IPS-18a (cell line): ENCODE results near the gene ARHGEF12.

ENCODE experiments used
- H3K27ac ChIP-seq: one replicate; pipeline ENCODE4 v1.5.1; 2013; ENCODE audit warnings: low read length
- H3K27me3 ChIP-seq: one replicate; pipeline ENCODE4 v1.6.1; 2013; ENCODE audit warnings: mild to moderate bottlenecking, low read length; ENCODE audit not compliant: control insufficient read depth, insufficient read depth
- H3K36me3 ChIP-seq: one replicate; pipeline ENCODE4 v1.6.1; 2013; ENCODE audit warnings: low read depth, low read length; ENCODE audit not compliant: control insufficient read depth
- H3K4me1 ChIP-seq: one replicate; pipeline ENCODE4 v1.6.1; 2013; ENCODE audit warnings: low read depth, low read length; ENCODE audit not compliant: control insufficient read depth
- H3K4me3 ChIP-seq: one replicate; pipeline ENCODE4 v1.5.1; 2013; ENCODE audit warnings: low read length
- H3K9ac ChIP-seq: one replicate; pipeline ENCODE4 v1.6.1; 2013; ENCODE audit warnings: mild to moderate bottlenecking, low read length, moderate library complexity
- H3K9me3 ChIP-seq: one replicate; pipeline ENCODE4 v1.6.1; 2013; ENCODE audit warnings: low read depth, low read length; ENCODE audit not compliant: control insufficient read depth

ARHGEF12 gene

DNA sequence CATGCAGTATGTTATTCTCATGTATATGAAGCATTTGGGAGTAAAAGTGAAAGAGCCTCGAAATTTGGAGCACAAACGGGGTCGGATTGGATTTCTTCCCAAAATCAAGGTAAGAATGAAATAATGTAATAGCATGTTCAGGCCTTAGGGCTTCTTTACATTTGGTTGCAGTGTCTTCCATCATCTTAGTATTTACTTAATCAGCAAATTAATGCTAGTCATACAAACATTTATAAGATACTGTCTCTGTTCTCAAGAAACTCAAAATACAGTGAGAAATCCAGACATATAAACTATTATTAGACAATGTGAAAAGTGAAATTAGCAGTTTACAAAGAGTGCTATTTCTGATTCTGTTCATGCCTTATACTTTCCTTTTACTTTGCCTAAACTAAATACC lies 112.0 kb downstream of the ARHGEF12 start:
- Histone ChIP-seq H3K27ac (no peak overlapping the region), H3K4me3 (no peak overlapping the region), H3K36me3 (peaks cover 28% of the 10 kb centered on the region), H3K4me1 (peaks cover 6% of the 10 kb centered on the region), H3K9ac (no peak overlapping the region), H3K9me3 (no peaks in the 10 kb centered on the region), H3K27me3 (no peaks in the 10 kb centered on the region)

GRCh38 chr11:120455487-120455886 lies 119.3 kb downstream of the ARHGEF12 start:
- Histone ChIP-seq H3K36me3 (peaks cover 48% of the 10 kb centered on the region), H3K9ac (no peak overlapping the region), H3K27me3 (no peaks in the 10 kb centered on the region), H3K9me3 (no peaks in the 10 kb centered on the region), H3K27ac (no peak overlapping the region), H3K4me3 (no peak overlapping the region), H3K4me1 (no peaks in the 10 kb centered on the region)

GRCh38 chr11:120457996-120458395 lies 121.8 kb downstream of the ARHGEF12 start:
- H3K9ac ChIP-seq, result no peak overlapping the region
- no peak overlapping the region for H3K27ac ChIP-seq
- H3K9me3 ChIP-seq, result no peaks in the 10 kb centered on the region
- H3K4me1 ChIP-seq, result no peaks in the 10 kb centered on the region
- H3K36me3 ChIP-seq, result peaks cover 53% of the 10 kb centered on the region
- H3K4me3 ChIP-seq, result no peak overlapping the region
- H3K27me3 ChIP-seq, result no peaks in the 10 kb centered on the region

DNA sequence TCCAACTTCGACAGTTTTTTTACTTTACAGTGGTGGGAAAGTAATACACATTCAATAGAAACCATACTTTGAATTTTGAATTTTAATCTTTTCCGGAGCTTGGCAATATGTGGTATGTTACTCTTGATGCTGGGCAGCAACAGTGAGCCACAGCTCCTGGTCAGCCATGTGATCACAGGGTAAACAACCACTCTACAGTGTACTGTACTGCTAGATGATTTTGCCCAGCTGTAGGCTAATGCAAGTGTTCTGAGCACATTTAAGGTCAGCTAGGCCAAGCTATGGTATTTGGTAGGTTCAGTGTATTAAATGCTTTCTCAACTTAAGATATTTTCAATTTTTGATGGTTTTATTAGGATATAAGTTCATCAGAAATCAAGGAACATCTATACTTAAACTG lies 126.6 kb downstream of the ARHGEF12 start:
- H3K27me3 ChIP-seq, result no peaks in the 10 kb centered on the region
- H3K36me3 ChIP-seq, result peaks cover 45% of the 10 kb centered on the region
- H3K27ac ChIP-seq, result no peak overlapping the region
- H3K4me1 ChIP-seq, result no peaks in the 10 kb centered on the region
- no peaks in the 10 kb centered on the region for H3K9me3 ChIP-seq
- no peak overlapping the region for H3K9ac ChIP-seq
- no peak overlapping the region for H3K4me3 ChIP-seq

GRCh38 chr11:120465921-120466534 lies 129.8 kb downstream of the ARHGEF12 start:
- Histone ChIP-seq H3K36me3 (peaks cover 39% of the 10 kb centered on the region), H3K9ac (no peak overlapping the region), H3K27me3 (no peaks in the 10 kb centered on the region), H3K9me3 (no peaks in the 10 kb centered on the region), H3K27ac (no peak overlapping the region), H3K4me3 (no peak overlapping the region), H3K4me1 (no peaks in the 10 kb centered on the region)

GRCh38 chr11:120467627-120468026 lies 131.4 kb downstream of the ARHGEF12 start:
- Histone ChIP-seq H3K9ac (no peak overlapping the region), H3K36me3 (peaks cover 36% of the 10 kb centered on the region), H3K27ac (no peak overlapping the region), H3K27me3 (no peaks in the 10 kb centered on the region), H3K4me1 (no peaks in the 10 kb centered on the region), H3K4me3 (no peak overlapping the region), H3K9me3 (no peaks in the 10 kb centered on the region)

DNA sequence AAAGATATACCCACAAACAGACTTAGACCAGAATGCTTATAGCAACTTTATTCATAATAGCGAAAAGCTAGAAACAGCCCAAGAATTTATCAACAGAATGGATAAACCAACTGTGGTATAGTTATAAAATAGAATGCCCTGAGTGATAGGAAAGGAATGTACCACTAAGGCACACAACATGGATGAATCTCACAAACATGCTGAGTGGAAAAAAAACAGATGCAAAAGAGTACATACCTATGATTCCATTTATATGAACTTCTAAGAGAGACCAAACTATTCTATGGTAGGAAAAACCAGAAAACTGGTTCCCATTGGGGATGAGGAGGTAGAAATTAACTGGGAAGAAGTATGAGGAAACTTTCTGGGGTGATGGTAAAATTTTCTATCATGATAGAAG lies 134.9 kb downstream of the ARHGEF12 start:
- no peaks in the 10 kb centered on the region for H3K9me3 ChIP-seq
- H3K9ac ChIP-seq, result no peak overlapping the region
- peaks cover 26% of the 10 kb centered on the region for H3K36me3 ChIP-seq
- H3K27me3 ChIP-seq, result no peaks in the 10 kb centered on the region
- H3K4me3 ChIP-seq, result no peak overlapping the region
- H3K4me1 ChIP-seq, result no peaks in the 10 kb centered on the region
- no peak overlapping the region for H3K27ac ChIP-seq

- Histone ChIP-seq H3K9ac (no peak overlapping the region), H3K36me3 (peaks cover 18% of the 10 kb centered on the region), H3K27ac (no peak overlapping the region), H3K4me3 (no peak overlapping the region), H3K4me1 (no peaks in the 10 kb centered on the region), H3K27me3 (no peaks in the 10 kb centered on the region), H3K9me3 (no peaks in the 10 kb centered on the region)
Measured at GRCh38 chr11:120471994-120472393, 135.8 kb downstream of the ARHGEF12 start.

DNA sequence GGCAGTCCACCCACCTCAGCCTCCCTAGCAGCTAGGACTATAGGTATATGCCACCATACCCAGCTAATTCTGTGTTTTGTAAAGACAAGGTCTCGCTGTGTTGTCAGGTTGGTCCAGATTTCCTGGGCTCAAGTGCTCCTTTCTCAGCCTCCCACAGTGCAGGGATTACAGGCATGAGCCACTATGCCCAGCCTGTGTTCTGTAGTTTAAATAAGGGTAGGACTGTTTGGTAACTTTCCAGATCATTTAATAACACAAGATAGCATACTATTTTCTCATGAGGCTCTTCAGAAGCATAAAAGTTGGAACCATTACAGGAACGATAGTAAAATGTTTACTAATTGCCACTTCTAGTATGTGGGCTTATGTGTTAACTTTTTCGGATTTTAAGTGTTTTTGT lies 137.3 kb downstream of the ARHGEF12 start:
- no peaks in the 10 kb centered on the region for H3K4me1 ChIP-seq
- no peak overlapping the region for H3K27ac ChIP-seq
- no peaks in the 10 kb centered on the region for H3K9me3 ChIP-seq
- H3K27me3 ChIP-seq, result no peaks in the 10 kb centered on the region
- peaks cover 24% of the 10 kb centered on the region for H3K36me3 ChIP-seq
- H3K4me3 ChIP-seq, result no peak overlapping the region
- H3K9ac ChIP-seq, result no peak overlapping the region

DNA sequence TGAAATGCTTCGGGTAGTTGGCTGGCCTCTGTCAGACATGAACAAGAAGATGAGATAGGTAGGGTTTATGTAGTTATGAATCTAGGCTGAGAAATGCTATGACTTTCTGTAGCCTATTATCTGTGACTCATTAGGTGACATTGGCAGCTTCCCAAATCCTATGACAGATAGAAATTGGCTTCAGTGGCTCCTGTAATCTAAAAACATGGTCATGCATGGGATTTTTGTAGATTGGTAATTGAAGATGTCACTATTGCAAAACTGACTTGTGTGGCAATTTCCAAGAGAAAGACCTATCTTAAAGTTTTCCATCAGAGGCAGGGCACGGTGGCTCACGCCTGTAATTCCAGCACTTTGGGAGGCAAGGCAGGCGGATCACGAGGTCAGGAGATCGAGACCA lies 145.9 kb downstream of the ARHGEF12 start:
- no peak overlapping the region for H3K27ac ChIP-seq
- H3K27me3 ChIP-seq, result no peaks in the 10 kb centered on the region
- peaks cover 42% of the 10 kb centered on the region for H3K36me3 ChIP-seq
- peaks cover 1% of the 10 kb centered on the region for H3K4me1 ChIP-seq
- no peak overlapping the region for H3K4me3 ChIP-seq
- no peaks in the 10 kb centered on the region for H3K9me3 ChIP-seq
- no peak overlapping the region for H3K9ac ChIP-seq

- Histone ChIP-seq H3K4me3 (no peak overlapping the region), H3K9me3 (no peaks in the 10 kb centered on the region), H3K4me1 (peaks cover 7% of the 10 kb centered on the region), H3K27me3 (no peaks in the 10 kb centered on the region), H3K36me3 (peaks cover 25% of the 10 kb centered on the region), H3K9ac (no peak overlapping the region), H3K27ac (no peak overlapping the region)
Measured at GRCh38 chr11:120484722-120485121, 148.5 kb downstream of the ARHGEF12 start.

GRCh38 chr11:120486138-120486537 lies 149.9 kb downstream of the ARHGEF12 start:
- Histone ChIP-seq H3K27ac (no peak overlapping the region), H3K9ac (no peak overlapping the region), H3K36me3 (peaks cover 18% of the 10 kb centered on the region), H3K4me3 (no peak overlapping the region), H3K27me3 (no peaks in the 10 kb centered on the region), H3K9me3 (no peaks in the 10 kb centered on the region), H3K4me1 (peaks cover 7% of the 10 kb centered on the region)
